Stomach (tissue), 4 donors: ENCODE results near the gene KIF4B.

Experiments used
- CTCF ChIP-seq, 7 experiments: fragments of 450-650 bp in 4 of 7; fragments of 200-600 bp in 3 of 7; sonication (generic) in 3 of 7; IDR thresholded peaks; one replicate each; pipeline ENCODE4 v1.5.1; 2016 to 2019; ENCODE audit warnings: antibody characterized with exemption in 7 of 7, control low read depth in 2 of 7, mild to moderate bottlenecking in 1 of 7
- EP300 ChIP-seq: sonication (generic); formaldehyde crosslinking; IDR thresholded peaks from one replicate; pipeline ENCODE4 v1.6.1; 2017; ENCODE audit warnings: antibody characterized with exemption
- POLR2A ChIP-seq, 4 donors: fragments of 450-650 bp; IDR thresholded peaks; one replicate each; pipeline ENCODE4 v1.6.1; 2016; ENCODE audit warnings: antibody characterized with exemption in 4 of 4, control low read depth in 2 of 4, mild to moderate bottlenecking in 1 of 4, moderate library complexity in 1 of 4
- POLR2AphosphoS5 ChIP-seq, 3 donors: sonication (generic); formaldehyde crosslinking; IDR thresholded peaks; one replicate each; pipeline ENCODE4 v1.6.1; 2016; ENCODE audit warnings: antibody characterized with exemption in 3 of 3

DNA sequence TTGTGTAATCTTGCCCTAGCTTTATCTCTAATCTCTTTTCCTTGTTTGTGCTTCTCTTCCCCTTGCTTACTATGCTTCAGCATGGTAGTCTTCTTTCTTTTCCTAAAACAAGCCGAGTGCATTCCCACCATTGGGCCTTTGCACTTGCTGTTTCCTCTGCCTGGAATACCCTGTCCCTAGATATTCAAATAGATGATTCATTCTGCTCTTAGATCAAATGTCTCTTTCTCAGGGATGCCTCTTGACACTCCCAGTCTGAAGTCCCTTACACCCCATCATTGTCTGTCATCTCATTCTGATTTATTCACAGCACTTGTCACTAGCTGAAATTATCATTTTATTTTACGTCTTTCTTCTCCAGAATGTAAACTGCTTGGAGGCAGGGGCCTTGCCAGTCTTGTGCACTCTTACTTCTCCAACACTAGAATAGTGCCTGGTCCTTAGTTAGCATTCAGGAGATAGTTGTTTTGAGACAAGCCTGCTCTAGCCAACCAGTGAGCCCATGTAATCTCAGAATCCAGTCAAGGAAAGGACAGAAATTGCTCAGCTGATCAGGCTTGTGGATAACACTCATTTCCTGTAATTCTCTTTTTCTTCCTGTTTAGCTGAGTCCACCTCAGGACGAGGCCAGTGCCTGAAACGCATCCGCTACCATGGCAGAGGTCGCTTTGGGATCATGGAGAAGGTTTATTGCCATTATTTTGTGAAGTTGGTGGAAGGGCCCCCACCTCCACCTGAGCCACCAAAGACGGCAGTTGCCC, 47.3 kb upstream of the KIF4B start:
- TF ChIP-seq CTCF (IDR thresholded peaks at IDR 0.05), result no peak
- TF ChIP-seq POLR2A (IDR thresholded peaks at IDR 0.05), result no peak
- no peak for TF ChIP-seq POLR2AphosphoS5 (IDR thresholded peaks at IDR 0.05)
- no peak for TF ChIP-seq EP300
